A549 (cell line): Measurements from ENCODE around the gene ISM1.

ENCODE experiments used
- CEBPB ChIP-seq, 2 experiments: fragments of >200 bp in 1 of 2; sonication (Bioruptor Twin) in 1 of 2; formaldehyde crosslinking in 1 of 2; IDR thresholded peaks; 2 replicates each; pipeline ENCODE4 v1.6.1; 2012 to 2016
- CHD2 ChIP-seq: fragments of 150-350 bp; IDR thresholded peaks from 2 replicates; pipeline ENCODE4 v1.6.1; 2014; ENCODE audit warnings: low read length; ENCODE audit not compliant: partially characterized antibody
- CTCF ChIP-seq: fragments of >200 bp; sonication (Bioruptor Twin); formaldehyde crosslinking; IDR thresholded peaks from 3 replicates; pipeline ENCODE4 v1.5.1; 2016
- ESRRA ChIP-seq: fragments of 150-350 bp; IDR thresholded peaks from 2 replicates; pipeline ENCODE4 v1.6.1; 2014; ENCODE audit warnings: mild to moderate bottlenecking, low read length, borderline replicate concordance
- FOSL2 ChIP-seq, 2 experiments: fragments of 450-650 bp in 1 of 2; fragments of >200 bp in 1 of 2; sonication (Bioruptor Twin) in 1 of 2; formaldehyde crosslinking; IDR thresholded peaks; 2 replicates each; pipeline versions ENCODE4 v1.5.0 to v1.6.1; 2016 to 2020; ENCODE audit warnings: mild to moderate bottlenecking in 1 of 2, moderate library complexity in 1 of 2
- KDM1A ChIP-seq: fragments of 200-600 bp; sonication (generic); IDR thresholded peaks from 2 replicates; pipeline ENCODE4 v1.6.1; 2016; ENCODE audit warnings: low read depth, mild to moderate bottlenecking
- MAX ChIP-seq: IDR thresholded peaks from 2 replicates; pipeline ENCODE4 v1.6.1; 2012
- MYC ChIP-seq: IDR thresholded peaks from 2 replicates; pipeline ENCODE4 v1.6.1; 2012; ENCODE audit warnings: mild to moderate bottlenecking, inconsistent platforms, low read length, improper control_type of control experiment, borderline replicate concordance
- NR3C1 ChIP-seq: fragments of >200 bp; sonication (Bioruptor Twin); formaldehyde crosslinking; IDR thresholded peaks from 3 replicates; pipeline ENCODE4 v1.6.1; 2017
- PHF8 ChIP-seq: fragments of 200-600 bp; sonication (generic); IDR thresholded peaks from 2 replicates; pipeline ENCODE4 v1.6.1; 2016; ENCODE audit warnings: low read depth, mild to moderate bottlenecking, antibody characterized with exemption, moderate library complexity, borderline replicate concordance
- POLR2A ChIP-seq: IDR thresholded peaks from 2 replicates; pipeline ENCODE4 v1.6.1; 2012; ENCODE audit warnings: mild to moderate bottlenecking, low read length
- RAD21 ChIP-seq, 2 experiments: fragments of >200 bp in 1 of 2; sonication (Bioruptor Twin) in 1 of 2; formaldehyde crosslinking in 1 of 2; IDR thresholded peaks in 1 of 2; conservative IDR thresholded peaks in 1 of 2; 2 replicates in 1 of 2; 3 replicates in 1 of 2; pipeline ENCODE4 v1.6.1; 2012 to 2018; ENCODE audit warnings: inconsistent platforms in 1 of 2
- RCOR1 ChIP-seq: fragments of 150-350 bp; IDR thresholded peaks from 2 replicates; pipeline ENCODE4 v1.6.1; 2014; ENCODE audit warnings: antibody characterized with exemption, low read length, low read depth
- REST ChIP-seq: fragments of 200-600 bp; sonication (generic); IDR thresholded peaks from 2 replicates; pipeline ENCODE4 v1.6.1; 2016; ENCODE audit warnings: antibody characterized with exemption, mild to moderate bottlenecking, moderate library complexity

GRCh38 chr20:13216533-13216932 lies 4.5 kb upstream of the ISM1 start:
- TF ChIP-seq CTCF (no peak), CEBPB (IDR thresholded peaks at IDR 0.05) (no peak), FOSL2 (IDR thresholded peaks at IDR 0.05) (no peak), FOSL2 (CRISPR knock-in tag; IDR thresholded peaks at IDR 0.05) (no peak), POLR2A (no peak), REST (no peak), NR3C1 (no peak), KDM1A (no peak), PHF8 (no peak), RCOR1 (no peak), RAD21 (conservative IDR thresholded peaks at IDR 0.05 in 1 of 2, IDR thresholded peaks at IDR 0.05 in 1 of 2) (no peak), MAX (no peak), MYC (no peak), CHD2 (no peak), ESRRA (no peak)
